HCT116 (cell line): ENCODE results near the gene EFNB1. TPM values are rescaled to one million over a fixed set of nuclear protein-coding genes. Genes with fewer than 3 reads are reported as not detected.

Experiments used
- ATAC-seq: fragments of 200-7000 bp; cut with Tn5 transposase; 2 replicates; pipeline ENCODE4 v1.9.1; 2020; ENCODE audit warnings: mild to moderate bottlenecking, moderate library complexity
- BruUV-seq: library from RNA; stranded (reverse); fragments of 400-500 nt; replicated peaks from 2 replicates; lab custom pipeline; 2021; lab: Mats Ljungman, UMichigan
- CTCF ChIA-PET: fragments of 300-600 bp; sonication (Branson Sonifier 250); formaldehyde crosslinking; loops from one replicate; lab custom pipeline; 2021; ENCODE audit warnings: antibody characterized with exemption; lab: Charles Lee
- POLR2A ChIA-PET: fragments of 300-600, 350-600 bp; sonication (Branson Sonifier 250); formaldehyde crosslinking; loops from one replicate; lab custom pipeline; 2021; ENCODE audit warnings: antibody characterized with exemption; lab: Charles Lee
- RAD21 ChIA-PET, 2 experiments: fragments of 300-600 bp; sonication (Branson Sonifier 250); formaldehyde crosslinking; loops; one replicate each; lab custom pipeline; 2023; ENCODE audit warnings: low total read pairs in 2 of 2; ENCODE audit not compliant: uncharacterized antibody in 2 of 2, unreplicated experiment in 2 of 2, low non-redundant PET in 1 of 2; lab: Charles Lee
- DNase-seq: peaks from one replicate; pipeline ENCODE4 v3.0.0-alpha.2; 2010; ENCODE audit warnings: low read depth, low spot score
- H2AFZ ChIP-seq: fragments of 200-600 bp; shearing (Covaris generic), sonication (generic); 2 replicates; pipeline ENCODE4 v1.6.1; 2017; ENCODE audit warnings: low read depth, mixed run types, mixed read lengths, antibody characterized with exemption, low read length; ENCODE audit not compliant: poor library complexity, severe bottlenecking
- H3K27ac ChIP-seq: 2 replicates; pipeline ENCODE4 v1.5.1; 2012; ENCODE audit warnings: low read depth, low read length
- H3K27me3 ChIP-seq: fragments of 200-600 bp; sonication (generic); 2 replicates; pipeline ENCODE4 v1.6.1; 2016; ENCODE audit warnings: mixed run types, low read length, mixed read lengths; ENCODE audit not compliant: insufficient read depth
- H3K36me3 ChIP-seq, 2 experiments: fragments of 200-500 bp in 1 of 2; fragments of 200-600 bp in 1 of 2; sonication (Bioruptor generic) in 1 of 2; sonication (generic) in 1 of 2; 2 replicates each; pipeline versions ENCODE4 v1.5.1 to v1.6.1; 2014 to 2016; ENCODE audit warnings: low read length in 2 of 2, inconsistent platforms in 1 of 2, mixed read lengths in 1 of 2, mixed run types in 1 of 2; ENCODE audit not compliant: insufficient read depth in 2 of 2, control insufficient read depth in 1 of 2
- H3K4me1 ChIP-seq, 2 experiments: fragments of 200-600 bp in 1 of 2; sonication (generic) in 1 of 2; 2 replicates each; pipeline versions ENCODE4 v1.5.1 to v1.6.1; 2012 to 2017; ENCODE audit warnings: low read length in 2 of 2, inconsistent platforms in 1 of 2, mild to moderate bottlenecking in 1 of 2, mixed read lengths in 1 of 2, mixed run types in 1 of 2, moderate library complexity in 1 of 2; ENCODE audit not compliant: insufficient read depth in 2 of 2, control insufficient read depth in 1 of 2
- H3K4me2 ChIP-seq: fragments of 200-600 bp; sonication (generic); 2 replicates; pipeline ENCODE4 v1.6.1; 2017; ENCODE audit warnings: mixed run types, low read length, mixed read lengths
- H3K4me3 ChIP-seq, 2 experiments: fragments of 200-600 bp in 1 of 2; sonication (generic) in 1 of 2; replicated peaks in 1 of 2; 2 replicates each; pipeline ENCODE4 v1.5.1; 2011 to 2016; ENCODE audit warnings: low read length in 2 of 2, control low read depth in 1 of 2, low read depth in 1 of 2, mild to moderate bottlenecking in 1 of 2, mixed read lengths in 1 of 2, mixed run types in 1 of 2
- H3K79me2 ChIP-seq: fragments of 200-600 bp; sonication (generic); 2 replicates; pipeline ENCODE4 v1.6.1; 2017; ENCODE audit warnings: mild to moderate bottlenecking, mixed run types, low read length, moderate library complexity, mixed read lengths; ENCODE audit not compliant: insufficient read depth
- H3K9ac ChIP-seq: fragments of 200-600 bp; sonication (generic); 2 replicates; pipeline ENCODE4 v1.6.1; 2016; ENCODE audit warnings: low read length, mixed read lengths
- H3K9me2 ChIP-seq: fragments of 200-600 bp; sonication (generic), shearing (Covaris generic); 2 replicates; pipeline ENCODE4 v1.6.1; 2017; ENCODE audit warnings: mixed run types, mild to moderate bottlenecking, moderate library complexity; ENCODE audit not compliant: insufficient read depth
- H3K9me3 ChIP-seq, 2 experiments: fragments of 200-500 bp in 1 of 2; fragments of 200-600 bp in 1 of 2; sonication (Bioruptor generic) in 1 of 2; sonication (generic) in 1 of 2; 2 replicates each; pipeline ENCODE4 v1.6.1; 2014 to 2017; ENCODE audit warnings: low read length in 2 of 2, mixed read lengths in 2 of 2, inconsistent platforms in 1 of 2, low read depth in 1 of 2, mild to moderate bottlenecking in 1 of 2, mixed run types in 1 of 2, moderate library complexity in 1 of 2; ENCODE audit not compliant: control insufficient read depth in 1 of 2, insufficient read depth in 1 of 2
- H4K20me1 ChIP-seq: fragments of 200-600 bp; sonication (generic), shearing (Covaris generic); 2 replicates; pipeline ENCODE4 v1.6.1; 2017; ENCODE audit warnings: mixed run types, mild to moderate bottlenecking, moderate library complexity; ENCODE audit not compliant: insufficient read depth
- ATF3 ChIP-seq: IDR thresholded peaks from 2 replicates; pipeline ENCODE4 v1.6.1; 2012
- CEBPB ChIP-seq: IDR thresholded peaks from 2 replicates; pipeline ENCODE4 v1.6.1; 2012; ENCODE audit warnings: low read depth
- EGR1 ChIP-seq: IDR thresholded peaks from 2 replicates; pipeline ENCODE4 v1.6.1; 2012; ENCODE audit warnings: low read depth
- ELF1 ChIP-seq: IDR thresholded peaks from 2 replicates; pipeline ENCODE4 v1.6.1; 2012; ENCODE audit warnings: low read depth, borderline replicate concordance
- EZH2 ChIP-seq: fragments of 200-600 bp; sonication (generic); IDR thresholded peaks from 2 replicates; pipeline ENCODE4 v1.6.1; 2017; ENCODE audit warnings: antibody characterized with exemption, mixed run types
- EZH2phosphoT487 ChIP-seq: fragments of 200-600 bp; IDR thresholded peaks from 2 replicates; pipeline ENCODE4 v1.6.1; 2018; ENCODE audit warnings: antibody characterized with exemption, borderline replicate concordance
- FOSL1 ChIP-seq: IDR thresholded peaks from 2 replicates; pipeline ENCODE4 v1.6.1; 2012; ENCODE audit warnings: low read depth
- JUND ChIP-seq: IDR thresholded peaks from 2 replicates; pipeline ENCODE4 v1.6.1; 2012
- MAX ChIP-seq: IDR thresholded peaks from 2 replicates; pipeline ENCODE4 v1.6.1; 2012
- POLR2A ChIP-seq: IDR thresholded peaks from 2 replicates; pipeline ENCODE4 v1.7.0; 2011; ENCODE audit warnings: borderline replicate concordance; ENCODE audit not compliant: insufficient read depth, insufficient read length; ENCODE audit errors: extremely low read depth
- POLR2AphosphoS5 ChIP-seq: IDR thresholded peaks from 2 replicates; pipeline ENCODE4 v1.6.1; 2011; ENCODE audit warnings: mild to moderate bottlenecking, low read depth, low read length, moderate library complexity
- RAD21 ChIP-seq: IDR thresholded peaks from 2 replicates; pipeline ENCODE4 v1.6.1; 2012; ENCODE audit warnings: low read depth, mild to moderate bottlenecking
- SIN3A ChIP-seq: IDR thresholded peaks from 2 replicates; pipeline ENCODE4 v1.6.1; 2012; ENCODE audit warnings: low read depth
- SP1 ChIP-seq: IDR thresholded peaks from 2 replicates; pipeline ENCODE4 v1.6.1; 2012; ENCODE audit warnings: low read depth
- SRF ChIP-seq: IDR thresholded peaks from 2 replicates; pipeline ENCODE4 v1.6.1; 2012; ENCODE audit warnings: low read depth
- TCF7L2 ChIP-seq: IDR thresholded peaks from 2 replicates; pipeline ENCODE4 v1.7.0; 2011; ENCODE audit warnings: borderline replicate concordance, inconsistent platforms; ENCODE audit not compliant: insufficient read depth, insufficient read length; ENCODE audit errors: extremely low read depth
- YY1 ChIP-seq: IDR thresholded peaks from 2 replicates; pipeline ENCODE4 v1.6.1; 2011; ENCODE audit warnings: low read length, low read depth, moderate library complexity, mild to moderate bottlenecking; ENCODE audit not compliant: insufficient replicate concordance; ENCODE audit errors: extremely low read depth
- ZFX ChIP-seq: fragments of 450-650 bp; IDR thresholded peaks from 2 replicates; pipeline ENCODE4 v1.6.1; 2017
- intact Hi-C: fragments of 100-400 bp; cut with micrococcal nuclease; formaldehyde crosslinking; loops from 2 replicates; pipeline ENCODE4 v1.10.0; 2022
- total RNA-seq: library from RNA; stranded (reverse); gene quantifications from one replicate; pipeline ENCODE4 v1.2.1, GENCODE V29; 2021; ENCODE audit not compliant: unreplicated experiment
- TF ChIP-seq, protein P1 (sequence below): IDR thresholded peaks from 2 replicates; pipeline ENCODE4 v1.6.1; 2011; ENCODE audit warnings: mild to moderate bottlenecking, low read length, moderate library complexity; ENCODE audit not compliant: insufficient replicate concordance; ENCODE audit errors: extremely low read depth
- TF ChIP-seq, protein P2 (sequence below): IDR thresholded peaks from 2 replicates; pipeline ENCODE4 v1.6.1; 2012; ENCODE audit warnings: low read depth

Gene EFNB1
- total RNA-seq, 1 experiment from 2014 or later, result 14.7 TPM

DNA sequence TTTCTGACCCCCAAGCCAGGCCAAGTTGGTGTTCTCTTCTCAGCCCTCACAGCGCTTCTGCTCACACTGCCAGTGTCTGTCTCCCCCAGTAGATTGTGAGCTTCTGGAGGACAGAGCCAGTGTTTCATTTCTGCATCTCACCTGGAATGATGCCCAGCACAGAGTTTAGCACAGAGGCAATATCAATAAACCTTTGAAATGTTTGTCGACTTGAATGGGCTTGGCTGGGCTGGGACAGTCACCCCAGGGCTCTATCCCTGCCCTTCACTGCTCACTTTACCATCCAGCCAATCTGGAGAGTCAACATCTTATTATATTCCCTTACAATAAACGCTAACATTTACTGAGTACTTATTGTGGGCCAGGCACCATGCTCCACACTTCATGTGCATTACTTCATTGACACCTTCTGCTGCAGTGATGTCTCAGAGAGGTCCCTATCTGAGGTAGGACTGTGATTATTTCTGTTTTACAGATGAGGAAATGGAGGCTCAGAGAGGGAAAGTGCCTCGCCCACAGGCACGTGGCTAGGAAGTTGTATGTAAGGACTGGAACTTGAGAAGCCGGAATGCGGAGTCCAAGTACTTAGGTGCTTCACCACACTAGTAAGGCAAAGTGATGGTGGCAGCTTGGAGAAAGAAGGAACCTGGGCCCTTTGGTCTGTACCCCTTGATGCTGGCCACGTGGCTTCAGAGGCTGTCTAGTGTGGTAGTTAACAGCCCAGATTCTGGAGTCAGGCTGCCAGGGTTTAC, 19.5 kb downstream of the EFNB1 start:
- ATAC-seq, result no peak
- intact Hi-C loops, result no loop called here
- POLR2A ChIA-PET, result no interaction called here

More for the DNA sequence above, 19.5 kb downstream of the EFNB1 start:
- Histone ChIP-seq H3K79me2 (no peaks in the 10 kb centered on the region), H4K20me1 (no peaks in the 10 kb centered on the region), H3K9ac (no peak overlapping the region), H3K9me3 (no peaks in the 10 kb centered on the region), H3K27ac (no peak overlapping the region), H3K27me3 (no peaks in the 10 kb centered on the region), H3K36me3 (no peaks in the 10 kb centered on the region), H3K4me1 (no peaks in the 10 kb centered on the region)
- ChIA-PET CTCF (no interaction called here), RAD21 (no interaction called here)
- no TSS peak for BruUV-seq
- no peak for DNase-seq
- TF ChIP-seq JUND, result no peak
- TF ChIP-seq POLR2AphosphoS5, result no peak
- TF ChIP-seq, protein P1, sequence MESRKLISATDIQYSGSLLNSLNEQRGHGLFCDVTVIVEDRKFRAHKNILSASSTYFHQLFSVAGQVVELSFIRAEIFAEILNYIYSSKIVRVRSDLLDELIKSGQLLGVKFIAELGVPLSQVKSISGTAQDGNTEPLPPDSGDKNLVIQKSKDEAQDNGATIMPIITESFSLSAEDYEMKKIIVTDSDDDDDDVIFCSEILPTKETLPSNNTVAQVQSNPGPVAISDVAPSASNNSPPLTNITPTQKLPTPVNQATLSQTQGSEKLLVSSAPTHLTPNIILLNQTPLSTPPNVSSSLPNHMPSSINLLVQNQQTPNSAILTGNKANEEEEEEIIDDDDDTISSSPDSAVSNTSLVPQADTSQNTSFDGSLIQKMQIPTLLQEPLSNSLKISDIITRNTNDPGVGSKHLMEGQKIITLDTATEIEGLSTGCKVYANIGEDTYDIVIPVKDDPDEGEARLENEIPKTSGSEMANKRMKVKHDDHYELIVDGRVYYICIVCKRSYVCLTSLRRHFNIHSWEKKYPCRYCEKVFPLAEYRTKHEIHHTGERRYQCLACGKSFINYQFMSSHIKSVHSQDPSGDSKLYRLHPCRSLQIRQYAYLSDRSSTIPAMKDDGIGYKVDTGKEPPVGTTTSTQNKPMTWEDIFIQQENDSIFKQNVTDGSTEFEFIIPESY, result no peak
- TF ChIP-seq TCF7L2, result no peak
- TF ChIP-seq, protein P2, sequence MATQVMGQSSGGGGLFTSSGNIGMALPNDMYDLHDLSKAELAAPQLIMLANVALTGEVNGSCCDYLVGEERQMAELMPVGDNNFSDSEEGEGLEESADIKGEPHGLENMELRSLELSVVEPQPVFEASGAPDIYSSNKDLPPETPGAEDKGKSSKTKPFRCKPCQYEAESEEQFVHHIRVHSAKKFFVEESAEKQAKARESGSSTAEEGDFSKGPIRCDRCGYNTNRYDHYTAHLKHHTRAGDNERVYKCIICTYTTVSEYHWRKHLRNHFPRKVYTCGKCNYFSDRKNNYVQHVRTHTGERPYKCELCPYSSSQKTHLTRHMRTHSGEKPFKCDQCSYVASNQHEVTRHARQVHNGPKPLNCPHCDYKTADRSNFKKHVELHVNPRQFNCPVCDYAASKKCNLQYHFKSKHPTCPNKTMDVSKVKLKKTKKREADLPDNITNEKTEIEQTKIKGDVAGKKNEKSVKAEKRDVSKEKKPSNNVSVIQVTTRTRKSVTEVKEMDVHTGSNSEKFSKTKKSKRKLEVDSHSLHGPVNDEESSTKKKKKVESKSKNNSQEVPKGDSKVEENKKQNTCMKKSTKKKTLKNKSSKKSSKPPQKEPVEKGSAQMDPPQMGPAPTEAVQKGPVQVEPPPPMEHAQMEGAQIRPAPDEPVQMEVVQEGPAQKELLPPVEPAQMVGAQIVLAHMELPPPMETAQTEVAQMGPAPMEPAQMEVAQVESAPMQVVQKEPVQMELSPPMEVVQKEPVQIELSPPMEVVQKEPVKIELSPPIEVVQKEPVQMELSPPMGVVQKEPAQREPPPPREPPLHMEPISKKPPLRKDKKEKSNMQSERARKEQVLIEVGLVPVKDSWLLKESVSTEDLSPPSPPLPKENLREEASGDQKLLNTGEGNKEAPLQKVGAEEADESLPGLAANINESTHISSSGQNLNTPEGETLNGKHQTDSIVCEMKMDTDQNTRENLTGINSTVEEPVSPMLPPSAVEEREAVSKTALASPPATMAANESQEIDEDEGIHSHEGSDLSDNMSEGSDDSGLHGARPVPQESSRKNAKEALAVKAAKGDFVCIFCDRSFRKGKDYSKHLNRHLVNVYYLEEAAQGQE, result no peak
- TF ChIP-seq ELF1, result no peak
- no peak for TF ChIP-seq MAX
- TF ChIP-seq SIN3A, result no peak
- no peak for TF ChIP-seq YY1
- no peak for TF ChIP-seq EZH2phosphoT487
- TF ChIP-seq ZFX, result no peak
- TF ChIP-seq SRF, result no peak
- TF ChIP-seq ATF3, result no peak
- TF ChIP-seq EZH2, result no peak
- TF ChIP-seq POLR2A, result no peak
- no peak for TF ChIP-seq FOSL1
- TF ChIP-seq SP1, result no peak
- TF ChIP-seq RAD21, result no peak
- no peak for TF ChIP-seq EGR1
- no peak for TF ChIP-seq CEBPB
- TF ChIP-seq, all 23 proteins: peak for 0
- Histone ChIP-seq H2AFZ (no peak overlapping the region), H3K9me2 (no peaks in the 10 kb centered on the region), H3K4me3 (no peak overlapping the region), H3K4me2 (no peak overlapping the region)
